ENCODE measurements around the gene ICOS.
A peak's percentile ranks its signal among the peaks of the same experiment; 100 is the strongest.

The ICOS gene

DNA sequence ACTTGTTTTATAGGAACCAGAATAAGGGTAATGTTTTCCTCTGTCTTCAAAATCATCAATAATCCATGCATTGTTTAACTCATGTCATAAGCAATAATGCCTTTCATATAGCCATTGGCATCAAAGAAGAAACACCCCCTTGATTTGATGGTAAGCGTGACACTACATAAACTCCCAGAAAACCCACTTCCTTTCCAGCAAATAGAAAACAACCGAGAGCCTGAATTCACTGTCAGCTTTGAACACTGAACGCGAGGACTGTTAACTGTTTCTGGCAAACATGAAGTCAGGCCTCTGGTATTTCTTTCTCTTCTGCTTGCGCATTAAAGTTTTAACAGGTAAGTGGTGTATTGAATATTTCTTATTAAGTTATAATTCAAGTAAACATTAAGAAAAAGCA is at the start of gene ICOS:
ICOS (plus strand) TSS at position 229 of the 400 bp plus-strand sequence; CDS start at position 281, 52 bp downstream.
- no peak for DNase-seq

DNA sequence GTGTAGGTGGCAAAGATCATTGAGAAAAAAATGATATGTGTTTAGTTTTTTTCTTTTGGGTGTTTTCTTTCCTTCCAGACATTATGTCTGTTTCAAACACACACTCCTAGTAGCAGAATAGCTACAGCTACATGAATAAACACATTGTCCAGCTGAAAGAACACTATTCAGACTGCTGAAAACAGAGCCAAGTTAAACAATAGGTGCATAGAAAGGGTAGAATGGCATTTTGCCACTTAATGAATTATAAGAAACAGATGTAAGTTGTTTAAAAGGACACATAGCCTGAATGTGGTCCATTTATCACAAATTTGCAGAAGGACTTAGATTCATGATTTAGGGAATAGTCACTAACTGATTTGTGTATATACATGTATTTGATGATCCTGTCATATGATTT is 48.9 kb upstream of the ICOS start:
- DNase-seq = no peak

DNA sequence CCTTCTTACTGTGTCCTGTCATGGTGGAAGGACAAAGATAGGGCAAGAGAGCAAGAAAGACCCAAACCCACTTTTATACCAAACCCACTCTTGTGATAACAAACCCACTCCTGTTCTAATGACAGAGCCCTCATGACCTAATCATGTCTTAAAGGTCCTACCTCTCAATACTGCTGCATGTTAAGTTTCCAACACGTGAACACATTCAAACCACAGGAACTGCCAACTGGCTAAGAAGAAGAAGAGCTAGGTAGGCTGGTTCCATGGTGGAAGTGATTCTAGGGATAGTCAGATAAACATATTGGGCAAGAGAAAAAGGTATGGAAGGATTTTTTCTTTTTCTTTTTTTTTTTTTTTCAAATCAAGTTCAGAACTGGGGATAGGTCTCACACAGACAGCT is 47.0 kb upstream of the ICOS start:
- no peak for DNase-seq

GRCh38 chr2:203889944-203890343 is 46.6 kb upstream of the ICOS start:
- no peak for DNase-seq

DNA sequence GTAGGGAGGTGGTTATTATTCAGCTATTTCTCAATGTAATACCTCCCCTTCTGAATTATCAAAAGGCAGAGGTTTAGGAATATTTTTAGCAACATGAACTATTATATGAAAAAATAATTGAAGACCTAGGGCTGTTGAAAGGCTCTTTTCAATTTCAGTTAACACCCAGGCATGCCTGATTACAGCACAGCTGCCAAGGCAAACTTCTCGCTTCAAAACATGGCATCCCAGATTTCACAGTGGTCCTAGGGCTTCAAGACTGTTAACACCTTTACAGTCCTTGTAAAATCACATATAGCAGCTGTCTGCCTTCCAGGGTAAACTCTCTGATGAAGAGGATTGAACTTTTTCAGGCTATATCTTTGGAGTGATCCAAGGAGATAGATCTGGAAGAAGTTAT is 45.8 kb upstream of the ICOS start:
- no peak for DNase-seq

GRCh38 chr2:203891474-203891873 is 45.1 kb upstream of the ICOS start:
- peak; percentile 32 for DNase-seq

DNA sequence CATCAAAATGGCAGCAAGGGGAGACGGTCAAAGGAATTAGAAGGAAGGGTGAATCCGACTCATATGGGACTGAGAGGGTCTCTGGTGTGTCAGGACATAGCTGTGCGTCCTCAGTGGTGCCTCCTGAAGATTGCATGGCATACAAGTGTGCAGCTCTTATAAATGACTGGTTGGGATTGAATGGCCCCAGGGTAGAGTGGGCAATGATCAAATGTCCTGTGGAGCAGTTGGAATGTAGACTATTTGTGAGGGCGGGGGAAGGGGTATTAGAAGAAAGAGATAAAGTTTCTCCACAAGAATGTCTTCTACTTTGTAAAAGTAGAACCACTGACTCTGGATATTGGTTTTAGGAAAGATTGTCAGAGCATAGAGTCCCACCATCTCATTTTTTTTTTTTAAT is 44.4 kb upstream of the ICOS start:
- no peak for DNase-seq

- peak; percentile 90 for DNase-seq
These were observed 43.2 kb upstream of the ICOS start for GRCh38 chr2:203893401-203893800.

- no peak for DNase-seq
These were observed 42.7 kb upstream of the ICOS start for GRCh38 chr2:203893840-203894239.

- no peak for DNase-seq
These were observed 42.3 kb upstream of the ICOS start for GRCh38 chr2:203894262-203894661.

GRCh38 chr2:203897544-203897943 is 39.0 kb upstream of the ICOS start:
- DNase-seq = no peak

GRCh38 chr2:203898657-203899056 is 37.9 kb upstream of the ICOS start:
- no peak for DNase-seq

DNA sequence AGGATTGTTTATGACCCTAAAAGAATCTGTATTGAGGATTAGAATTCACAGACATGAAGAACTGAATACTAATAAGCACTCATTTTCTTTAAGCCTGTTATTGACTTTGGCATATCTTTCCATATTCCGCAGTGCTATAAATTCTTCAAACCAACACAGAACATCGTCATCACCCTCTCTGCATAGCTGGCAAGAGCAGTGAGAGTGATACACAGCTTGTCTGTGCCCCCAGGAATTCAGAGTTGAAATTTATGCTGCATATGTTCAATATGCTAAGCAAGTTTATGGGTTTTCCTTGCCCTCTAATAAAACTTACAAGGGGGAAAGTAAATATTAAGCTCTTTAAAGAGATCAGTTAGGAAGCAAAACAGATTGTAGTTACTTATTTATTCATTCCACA is 36.3 kb upstream of the ICOS start:
- DNase-seq = no peak

DNA sequence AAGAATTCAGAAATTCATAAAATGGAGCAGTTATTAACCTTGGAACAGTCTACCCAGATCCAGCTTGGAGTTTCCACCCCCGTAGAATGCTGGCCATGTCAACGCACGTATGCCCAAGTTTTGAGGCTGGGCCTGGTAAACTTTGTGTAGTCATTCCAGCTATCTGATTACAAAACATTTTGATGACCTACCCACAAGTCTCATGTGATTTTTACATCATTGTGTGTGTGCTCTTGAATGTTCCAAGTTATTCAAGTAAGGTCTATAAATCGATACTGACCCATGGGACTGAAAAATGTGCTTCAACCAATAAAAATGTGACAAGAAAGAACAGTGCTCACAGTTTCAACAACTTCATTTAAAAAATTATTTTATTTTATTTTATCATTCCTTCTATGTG is 32.5 kb upstream of the ICOS start:
- no peak for DNase-seq

DNA sequence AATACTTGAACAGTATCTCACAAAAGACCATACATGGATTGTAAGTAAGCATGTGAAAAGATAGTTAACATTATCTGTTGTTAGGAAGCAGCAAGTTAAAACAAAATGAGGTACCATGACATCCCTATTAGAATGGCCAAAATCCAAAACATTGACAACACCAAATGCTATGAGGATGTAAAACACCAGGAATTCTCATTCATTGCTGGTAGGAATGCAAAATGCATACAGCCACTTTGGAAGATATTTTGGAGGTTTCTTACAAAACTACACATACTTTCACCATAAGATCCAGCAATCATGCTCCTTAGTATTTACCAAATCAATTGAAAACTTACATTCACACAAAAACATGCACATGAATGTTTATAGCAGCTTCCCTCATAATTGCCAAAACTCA is 30.9 kb upstream of the ICOS start:
- no peak for DNase-seq

DNA sequence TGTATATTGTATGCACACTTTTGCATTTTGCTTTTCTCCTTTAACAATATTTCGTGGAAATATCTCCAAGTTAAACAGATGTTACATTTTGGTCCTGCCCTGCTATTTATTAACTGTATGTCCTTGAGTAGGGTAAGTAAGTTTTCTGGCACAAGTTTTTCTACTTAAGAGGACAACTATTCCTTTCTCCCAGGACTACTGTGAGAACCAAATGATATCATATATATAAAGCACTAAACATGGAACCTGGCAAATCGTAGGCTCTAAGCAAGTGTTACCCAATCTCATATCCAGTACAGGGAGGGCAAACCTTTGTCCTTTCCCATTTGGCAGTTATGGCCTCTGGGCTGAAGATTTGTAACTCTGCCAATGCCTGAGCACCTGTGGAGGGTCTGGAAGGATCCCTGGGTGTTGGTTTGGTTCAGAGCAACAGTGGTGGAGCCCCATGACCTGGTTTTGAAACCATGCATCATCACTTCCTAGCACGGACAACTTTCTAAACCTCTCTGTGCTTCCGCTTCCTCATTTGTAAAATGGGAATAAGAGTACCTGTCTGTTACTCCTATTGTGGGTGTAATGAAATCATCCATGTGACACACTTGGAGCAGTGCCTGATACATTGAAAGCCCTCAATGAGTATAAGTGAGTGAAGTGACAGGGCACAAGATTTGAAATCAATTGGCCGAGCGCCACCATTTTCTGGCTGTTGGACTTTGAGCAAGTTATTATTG is 28.3 kb upstream of the ICOS start:
- DNase-seq = peak; percentile 29

DNA sequence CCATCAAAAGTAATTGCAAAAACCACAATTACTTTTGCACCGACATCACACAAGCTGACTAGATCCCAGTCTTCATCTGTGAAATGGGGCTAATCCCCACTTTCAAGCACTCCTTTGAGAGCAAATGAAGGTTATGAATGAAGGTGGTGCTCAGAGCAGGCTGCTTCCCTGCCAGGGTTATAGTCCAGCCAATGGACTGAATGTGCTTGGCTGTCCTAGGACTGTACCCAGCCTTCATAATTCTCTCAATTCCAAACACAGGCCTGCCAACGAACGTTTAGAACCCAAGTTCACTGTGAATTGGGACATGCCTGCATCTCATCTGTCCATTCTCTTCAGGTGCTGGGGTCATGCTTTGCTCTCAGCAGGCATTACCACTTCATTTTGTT is 27.8 kb upstream of the ICOS start:
- peak; percentile 27 for DNase-seq

DNA sequence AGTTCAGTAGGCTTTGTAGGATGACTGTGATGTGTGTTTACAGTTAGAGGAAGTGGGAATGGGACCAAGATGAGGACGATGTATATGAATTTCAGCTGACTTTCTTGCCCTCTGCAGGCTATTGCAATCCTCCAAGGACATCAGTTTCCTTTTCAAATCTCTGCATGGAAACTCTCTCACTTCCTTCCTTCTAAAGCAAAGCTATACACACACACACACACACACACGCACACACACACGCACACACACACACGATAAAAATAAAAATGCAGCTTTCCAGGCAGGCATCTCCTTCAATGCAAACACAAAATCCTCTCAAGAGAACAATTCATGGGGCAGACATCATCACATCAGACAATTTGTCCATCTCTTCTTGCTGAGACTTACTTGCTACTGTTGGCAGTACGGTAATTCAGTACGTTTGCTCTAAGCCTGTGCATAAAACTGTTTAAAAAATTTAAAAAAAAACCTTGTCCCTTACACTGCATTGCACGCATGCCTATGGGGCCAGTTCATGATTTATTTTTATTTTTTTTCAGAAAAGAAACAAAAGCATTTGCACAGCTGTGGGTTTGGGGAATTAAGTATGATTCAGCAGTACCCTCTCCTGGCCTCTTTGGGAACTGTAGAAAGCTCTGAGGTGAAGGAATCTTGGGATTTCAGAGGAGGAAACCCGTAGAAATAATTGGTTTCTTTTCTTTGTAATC is 27.1 kb upstream of the ICOS start:
- DNase-seq = peak; percentile 61

DNA sequence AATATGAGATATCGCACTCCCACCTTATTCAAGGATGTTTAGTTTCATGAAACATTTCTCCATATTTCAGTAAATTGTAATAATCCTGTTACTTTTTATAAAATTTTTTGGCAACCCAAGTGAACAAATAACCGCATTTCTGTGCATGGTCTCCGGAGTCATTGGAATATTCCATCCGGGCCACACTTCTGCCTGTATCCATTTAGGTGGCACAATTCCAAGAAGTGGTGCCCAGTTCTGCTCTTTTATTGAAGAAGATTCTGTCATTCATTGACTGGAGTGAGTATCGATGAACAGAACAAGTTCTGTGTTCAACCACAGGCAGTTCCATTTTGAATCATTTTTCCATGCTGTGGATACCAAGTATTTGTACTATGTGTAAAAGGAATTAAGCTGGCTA is 26.6 kb upstream of the ICOS start:
- peak; percentile 46 for DNase-seq

- DNase-seq = no peak
These were observed 22.6 kb upstream of the ICOS start for GRCh38 chr2:203913947-203914346.

GRCh38 chr2:203914546-203915182 is 21.9 kb upstream of the ICOS start:
- DNase-seq = peak; percentile 40

DNA sequence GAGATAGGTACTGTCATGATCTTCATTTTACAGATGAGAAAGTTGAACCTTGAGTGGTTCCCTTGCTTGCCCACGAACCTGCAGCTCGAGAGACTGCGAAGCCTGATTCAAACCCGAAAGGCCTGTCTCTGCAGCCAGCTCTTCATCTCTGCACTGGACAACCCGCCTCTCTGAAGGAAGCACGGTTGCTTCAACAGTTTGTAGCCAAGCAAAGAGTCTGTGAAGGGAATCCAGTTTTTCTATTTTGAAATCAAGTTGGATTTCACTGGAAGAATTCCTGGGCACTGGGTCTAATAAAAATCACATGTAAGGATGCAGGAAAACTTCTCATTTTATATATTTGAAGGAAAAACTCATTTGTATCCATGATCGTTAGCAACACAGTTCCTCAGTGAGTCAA is 21.3 kb upstream of the ICOS start:
- peak; percentile 32 for DNase-seq

DNA sequence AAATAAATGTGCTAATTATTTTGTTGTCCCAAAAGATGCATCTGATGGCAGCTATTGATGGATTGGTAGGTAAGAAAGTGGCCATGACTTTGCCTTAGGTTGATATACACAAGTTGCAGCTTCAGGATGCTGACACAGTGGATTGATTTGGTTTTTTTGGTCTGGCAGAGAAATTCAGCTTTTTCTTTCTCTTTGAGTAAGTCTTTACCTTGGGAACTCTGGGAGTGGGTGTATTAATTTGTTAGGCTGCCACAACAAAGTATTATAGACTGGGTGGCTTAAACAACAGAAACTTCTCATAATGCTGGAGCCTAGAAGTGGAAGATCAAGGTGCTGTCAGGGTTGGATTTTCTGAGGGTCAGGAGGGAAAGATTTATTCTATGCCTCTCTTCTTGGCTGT is 19.8 kb upstream of the ICOS start:
- DNase-seq = no peak

- peak; percentile 57 for DNase-seq
These were observed 18.3 kb upstream of the ICOS start for GRCh38 chr2:203918264-203918663.

Data from femur (tissue), 1 donor.